Measurements from ENCODE around the gene ZFYVE9.

DNA sequence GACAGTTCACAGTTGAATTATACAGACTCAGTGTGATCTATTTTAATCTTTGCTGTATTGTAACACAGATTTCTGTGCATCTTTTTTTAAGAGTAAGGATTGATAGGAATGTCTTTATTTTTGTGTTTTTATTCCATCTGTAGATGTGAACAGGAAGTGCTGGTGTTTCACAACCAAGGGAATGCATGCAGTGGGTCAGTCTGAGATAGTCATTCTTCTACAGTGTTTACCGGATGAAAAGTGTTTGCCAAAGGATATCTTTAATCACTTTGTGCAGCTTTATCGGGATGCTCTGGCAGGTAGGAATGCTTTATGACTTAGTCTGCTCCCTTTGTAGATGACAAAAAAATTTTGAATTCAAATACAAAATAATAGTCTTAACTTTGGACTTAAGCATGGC is 139.6 kb downstream of the ZFYVE9 start:
- TF ChIP-seq, protein P1, sequence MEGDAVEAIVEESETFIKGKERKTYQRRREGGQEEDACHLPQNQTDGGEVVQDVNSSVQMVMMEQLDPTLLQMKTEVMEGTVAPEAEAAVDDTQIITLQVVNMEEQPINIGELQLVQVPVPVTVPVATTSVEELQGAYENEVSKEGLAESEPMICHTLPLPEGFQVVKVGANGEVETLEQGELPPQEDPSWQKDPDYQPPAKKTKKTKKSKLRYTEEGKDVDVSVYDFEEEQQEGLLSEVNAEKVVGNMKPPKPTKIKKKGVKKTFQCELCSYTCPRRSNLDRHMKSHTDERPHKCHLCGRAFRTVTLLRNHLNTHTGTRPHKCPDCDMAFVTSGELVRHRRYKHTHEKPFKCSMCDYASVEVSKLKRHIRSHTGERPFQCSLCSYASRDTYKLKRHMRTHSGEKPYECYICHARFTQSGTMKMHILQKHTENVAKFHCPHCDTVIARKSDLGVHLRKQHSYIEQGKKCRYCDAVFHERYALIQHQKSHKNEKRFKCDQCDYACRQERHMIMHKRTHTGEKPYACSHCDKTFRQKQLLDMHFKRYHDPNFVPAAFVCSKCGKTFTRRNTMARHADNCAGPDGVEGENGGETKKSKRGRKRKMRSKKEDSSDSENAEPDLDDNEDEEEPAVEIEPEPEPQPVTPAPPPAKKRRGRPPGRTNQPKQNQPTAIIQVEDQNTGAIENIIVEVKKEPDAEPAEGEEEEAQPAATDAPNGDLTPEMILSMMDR (IDR thresholded peaks at IDR 0.05; ENCODE audit: poor library complexity, severe bottlenecking) = no peak
- TF ChIP-seq RAD21 (conservative IDR thresholded peaks at IDR 0.05) (no peak), MXI1 (conservative IDR thresholded peaks at IDR 0.05; ENCODE audit: poor library complexity, severe bottlenecking) (no peak), POLR2AphosphoS5 (IDR thresholded peaks at IDR 0.05) (no peak), SMC3 (conservative IDR thresholded peaks at IDR 0.05; ENCODE audit: poor library complexity) (no peak), EZH2 (IDR thresholded peaks at IDR 0.05; ENCODE audit: borderline replicate concordance, insufficient read depth, low read length, poor library complexity, severe bottlenecking) (no peak), EP300 (conservative IDR thresholded peaks at IDR 0.05; ENCODE audit: poor library complexity, severe bottlenecking) (no peak)
- TF ChIP-seq, protein P2, sequence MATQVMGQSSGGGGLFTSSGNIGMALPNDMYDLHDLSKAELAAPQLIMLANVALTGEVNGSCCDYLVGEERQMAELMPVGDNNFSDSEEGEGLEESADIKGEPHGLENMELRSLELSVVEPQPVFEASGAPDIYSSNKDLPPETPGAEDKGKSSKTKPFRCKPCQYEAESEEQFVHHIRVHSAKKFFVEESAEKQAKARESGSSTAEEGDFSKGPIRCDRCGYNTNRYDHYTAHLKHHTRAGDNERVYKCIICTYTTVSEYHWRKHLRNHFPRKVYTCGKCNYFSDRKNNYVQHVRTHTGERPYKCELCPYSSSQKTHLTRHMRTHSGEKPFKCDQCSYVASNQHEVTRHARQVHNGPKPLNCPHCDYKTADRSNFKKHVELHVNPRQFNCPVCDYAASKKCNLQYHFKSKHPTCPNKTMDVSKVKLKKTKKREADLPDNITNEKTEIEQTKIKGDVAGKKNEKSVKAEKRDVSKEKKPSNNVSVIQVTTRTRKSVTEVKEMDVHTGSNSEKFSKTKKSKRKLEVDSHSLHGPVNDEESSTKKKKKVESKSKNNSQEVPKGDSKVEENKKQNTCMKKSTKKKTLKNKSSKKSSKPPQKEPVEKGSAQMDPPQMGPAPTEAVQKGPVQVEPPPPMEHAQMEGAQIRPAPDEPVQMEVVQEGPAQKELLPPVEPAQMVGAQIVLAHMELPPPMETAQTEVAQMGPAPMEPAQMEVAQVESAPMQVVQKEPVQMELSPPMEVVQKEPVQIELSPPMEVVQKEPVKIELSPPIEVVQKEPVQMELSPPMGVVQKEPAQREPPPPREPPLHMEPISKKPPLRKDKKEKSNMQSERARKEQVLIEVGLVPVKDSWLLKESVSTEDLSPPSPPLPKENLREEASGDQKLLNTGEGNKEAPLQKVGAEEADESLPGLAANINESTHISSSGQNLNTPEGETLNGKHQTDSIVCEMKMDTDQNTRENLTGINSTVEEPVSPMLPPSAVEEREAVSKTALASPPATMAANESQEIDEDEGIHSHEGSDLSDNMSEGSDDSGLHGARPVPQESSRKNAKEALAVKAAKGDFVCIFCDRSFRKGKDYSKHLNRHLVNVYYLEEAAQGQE (IDR thresholded peaks at IDR 0.05; ENCODE audit: borderline replicate concordance) = no peak
